Ascending aorta (tissue), 2 donors: ENCODE measurements around the gene TMX3. TPM values are rescaled to one million over a fixed set of nuclear protein-coding genes. Genes with fewer than 3 reads are reported as not detected.

Experiments
- DNase-seq, 2 donors: peaks; one replicate each; pipeline ENCODE4 v3.0.0-alpha.2; 2019; ENCODE audit warnings: low spot score in 2 of 2
- H3K27ac ChIP-seq, 2 donors: fragments of 200-600 bp; sonication (generic); one replicate each; pipeline ENCODE4 v1.5.1; 2016 to 2017; ENCODE audit warnings: mild to moderate bottlenecking in 1 of 2
- H3K27me3 ChIP-seq: fragments of 200-600 bp; sonication (generic); one replicate; pipeline ENCODE4 v1.5.1; 2017
- H3K36me3 ChIP-seq, 2 donors: fragments of 200-600 bp; sonication (generic); one replicate each; pipeline ENCODE4 v1.5.1; 2016
- H3K4me1 ChIP-seq, 2 donors: fragments of 200-600 bp; sonication (generic); one replicate each; pipeline ENCODE4 v1.5.1; 2016 to 2017; ENCODE audit warnings: mild to moderate bottlenecking in 1 of 2
- H3K4me3 ChIP-seq, 2 donors: fragments of 200-600 bp; sonication (generic); one replicate each; pipeline ENCODE4 v1.5.1; 2016 to 2017; ENCODE audit warnings: mild to moderate bottlenecking in 1 of 2
- H3K9me3 ChIP-seq, 2 donors: fragments of 200-600 bp; sonication (generic); one replicate each; pipeline ENCODE4 v1.5.1; 2016
- intact Hi-C: fragments of 100-400 bp; cut with DNase I; formaldehyde crosslinking; loops from one replicate; pipeline ENCODE4 v1.15.1; 2023
- total RNA-seq: library from RNA; depleted of rRNA; stranded (reverse); fragments of >200 nt; gene quantifications from one replicate; pipeline ENCODE4 v1.1.0, GENCODE V29; 2016
- TF ChIP-seq, protein P1 (sequence below), 3 experiments: fragments of 200-600 bp in 2 of 3; fragments of 450-650 bp in 1 of 3; sonication (generic) in 2 of 3; IDR thresholded peaks; one replicate each; pipeline ENCODE4 v1.5.1; 2016 to 2019; ENCODE audit warnings: antibody characterized with exemption in 3 of 3, mild to moderate bottlenecking in 1 of 3, moderate library complexity in 1 of 3

Gene TMX3
- total RNA-seq, 1 donor from 2014 or later, result 12.9 TPM

- no peak overlapping the region for H3K27ac ChIP-seq
- intact Hi-C loops, result no loop called here
- H3K4me1 ChIP-seq, result no peaks in the 10 kb centered on the region
- no peak for DNase-seq
- no peaks in the 10 kb centered on the region for H3K27me3 ChIP-seq
- H3K4me3 ChIP-seq, result no peak overlapping the region
- H3K36me3 ChIP-seq, result peaks cover 23 to 36% of the 10 kb centered on the region in 2 donors
- TF ChIP-seq, protein P1, sequence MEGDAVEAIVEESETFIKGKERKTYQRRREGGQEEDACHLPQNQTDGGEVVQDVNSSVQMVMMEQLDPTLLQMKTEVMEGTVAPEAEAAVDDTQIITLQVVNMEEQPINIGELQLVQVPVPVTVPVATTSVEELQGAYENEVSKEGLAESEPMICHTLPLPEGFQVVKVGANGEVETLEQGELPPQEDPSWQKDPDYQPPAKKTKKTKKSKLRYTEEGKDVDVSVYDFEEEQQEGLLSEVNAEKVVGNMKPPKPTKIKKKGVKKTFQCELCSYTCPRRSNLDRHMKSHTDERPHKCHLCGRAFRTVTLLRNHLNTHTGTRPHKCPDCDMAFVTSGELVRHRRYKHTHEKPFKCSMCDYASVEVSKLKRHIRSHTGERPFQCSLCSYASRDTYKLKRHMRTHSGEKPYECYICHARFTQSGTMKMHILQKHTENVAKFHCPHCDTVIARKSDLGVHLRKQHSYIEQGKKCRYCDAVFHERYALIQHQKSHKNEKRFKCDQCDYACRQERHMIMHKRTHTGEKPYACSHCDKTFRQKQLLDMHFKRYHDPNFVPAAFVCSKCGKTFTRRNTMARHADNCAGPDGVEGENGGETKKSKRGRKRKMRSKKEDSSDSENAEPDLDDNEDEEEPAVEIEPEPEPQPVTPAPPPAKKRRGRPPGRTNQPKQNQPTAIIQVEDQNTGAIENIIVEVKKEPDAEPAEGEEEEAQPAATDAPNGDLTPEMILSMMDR (IDR thresholded peaks at IDR 0.05), result no peak
- no peaks in the 10 kb centered on the region for H3K9me3 ChIP-seq
Measured at GRCh38 chr18:68696937-68697336, 18.0 kb downstream of the TMX3 start.

- intact Hi-C loops, result no loop called here
- H3K4me1 ChIP-seq, result no peaks in the 10 kb centered on the region
- TF ChIP-seq, protein P1 (IDR thresholded peaks at IDR 0.05), result no peak
- no peak overlapping the region for H3K4me3 ChIP-seq
- no peak for DNase-seq
- H3K27ac ChIP-seq, result peak overlapping the region in 1 of 2 donors; percentile 30
- H3K36me3 ChIP-seq, result peaks cover 23 to 42% of the 10 kb centered on the region in 2 donors
- H3K9me3 ChIP-seq, result no peaks in the 10 kb centered on the region
- no peaks in the 10 kb centered on the region for H3K27me3 ChIP-seq
Measured at GRCh38 chr18:68694316-68694715, 20.6 kb downstream of the TMX3 start.

GRCh38 chr18:68693091-68693815, 21.7 kb downstream of the TMX3 start:
- peaks cover 23 to 46% of the 10 kb centered on the region in 2 donors for H3K36me3 ChIP-seq
- DNase-seq, result no peak
- no peaks in the 10 kb centered on the region for H3K9me3 ChIP-seq
- H3K27me3 ChIP-seq, result no peaks in the 10 kb centered on the region
- no peaks in the 10 kb centered on the region for H3K4me1 ChIP-seq
- H3K4me3 ChIP-seq, result no peak overlapping the region
- intact Hi-C loops, result no loop called here
- H3K27ac ChIP-seq, result no peak overlapping the region
- TF ChIP-seq, protein P1 (IDR thresholded peaks at IDR 0.05), result no peak

DNA sequence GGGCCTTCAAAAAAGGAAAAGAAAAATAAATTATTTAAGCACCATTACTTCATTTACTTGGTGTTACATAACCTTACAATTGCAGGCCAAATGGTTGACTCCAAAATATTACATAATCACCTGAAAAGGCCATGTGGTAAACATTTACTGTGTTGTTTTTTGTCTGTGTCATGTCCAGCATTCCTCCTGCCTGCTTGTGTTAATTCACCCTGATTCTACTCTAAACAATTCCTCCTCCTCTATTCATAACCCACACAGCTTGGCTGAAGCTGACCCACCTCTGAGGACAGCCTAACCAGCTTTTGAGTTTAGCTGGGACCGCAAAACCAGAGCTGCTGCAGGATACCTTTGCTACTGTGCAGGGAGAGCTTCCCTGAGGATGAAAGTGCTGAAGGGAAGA, 35.4 kb downstream of the TMX3 start:
- Histone ChIP-seq H3K27me3 (no peaks in the 10 kb centered on the region), H3K36me3 (peaks cover 26 to 55% of the 10 kb centered on the region in 2 donors), H3K27ac (no peak overlapping the region), H3K9me3 (no peaks in the 10 kb centered on the region), H3K4me1 (peaks cover 0 to 3% of the 10 kb centered on the region in 2 donors), H3K4me3 (no peak overlapping the region)
- TF ChIP-seq, protein P1 (IDR thresholded peaks at IDR 0.05), result no peak
- intact Hi-C loops, result no loop called here
- DNase-seq, result no peak

GRCh38 chr18:68676913-68677312, 38.0 kb downstream of the TMX3 start:
- Histone ChIP-seq H3K4me1 (peaks cover 0 to 3% of the 10 kb centered on the region in 2 donors), H3K36me3 (peaks cover 23 to 41% of the 10 kb centered on the region in 2 donors), H3K27ac (no peak overlapping the region), H3K9me3 (no peaks in the 10 kb centered on the region), H3K27me3 (no peaks in the 10 kb centered on the region), H3K4me3 (no peak overlapping the region)
- TF ChIP-seq, protein P1 (IDR thresholded peaks at IDR 0.05), result no peak
- no peak for DNase-seq
- intact Hi-C loops, result no loop called here
